Endothelial cell of umbilical vein (primary cell): ENCODE measurements around the gene THBS1.

Source experiments
- EZH2 ChIP-seq: IDR thresholded peaks from 2 replicates; pipeline ENCODE4 v1.6.1; 2012; ENCODE audit warnings: borderline replicate concordance, low read depth, mild to moderate bottlenecking, moderate library complexity, low read length, inconsistent platforms; ENCODE audit not compliant: severe bottlenecking
- TF ChIP-seq, protein P1 (sequence below), 2 donors: IDR thresholded peaks; 1 replicate in 1 of 2; 2 replicates in 1 of 2; pipeline ENCODE4 v1.5.1; 2011; ENCODE audit warnings: low read length in 2 of 2, mild to moderate bottlenecking in 2 of 2, moderate library complexity in 2 of 2, control low read depth in 1 of 2, inconsistent platforms in 1 of 2, low read depth in 1 of 2; ENCODE audit not compliant: insufficient read depth in 1 of 2; ENCODE audit errors: extremely low read depth in 1 of 2

DNA sequence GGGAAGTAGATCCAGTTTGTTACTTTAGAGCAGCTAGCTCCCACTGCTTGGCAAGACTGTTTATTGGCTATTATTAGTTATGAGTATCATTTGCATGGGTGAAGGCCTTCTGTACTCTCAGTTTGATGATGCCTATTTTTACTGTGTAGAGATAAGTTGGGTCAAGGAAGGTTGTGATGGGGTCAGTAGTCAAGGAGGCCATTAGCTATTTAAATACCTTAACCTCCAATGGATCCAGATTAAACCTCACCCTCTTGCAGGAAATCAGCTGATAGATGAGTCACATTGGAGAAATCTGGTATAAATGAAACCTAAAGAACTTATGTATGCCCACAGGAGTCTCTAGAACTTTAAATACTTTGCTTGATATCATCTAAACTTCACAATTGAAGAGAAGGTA is 45.0 kb downstream of the THBS1 start:
- TF ChIP-seq, protein P1, sequence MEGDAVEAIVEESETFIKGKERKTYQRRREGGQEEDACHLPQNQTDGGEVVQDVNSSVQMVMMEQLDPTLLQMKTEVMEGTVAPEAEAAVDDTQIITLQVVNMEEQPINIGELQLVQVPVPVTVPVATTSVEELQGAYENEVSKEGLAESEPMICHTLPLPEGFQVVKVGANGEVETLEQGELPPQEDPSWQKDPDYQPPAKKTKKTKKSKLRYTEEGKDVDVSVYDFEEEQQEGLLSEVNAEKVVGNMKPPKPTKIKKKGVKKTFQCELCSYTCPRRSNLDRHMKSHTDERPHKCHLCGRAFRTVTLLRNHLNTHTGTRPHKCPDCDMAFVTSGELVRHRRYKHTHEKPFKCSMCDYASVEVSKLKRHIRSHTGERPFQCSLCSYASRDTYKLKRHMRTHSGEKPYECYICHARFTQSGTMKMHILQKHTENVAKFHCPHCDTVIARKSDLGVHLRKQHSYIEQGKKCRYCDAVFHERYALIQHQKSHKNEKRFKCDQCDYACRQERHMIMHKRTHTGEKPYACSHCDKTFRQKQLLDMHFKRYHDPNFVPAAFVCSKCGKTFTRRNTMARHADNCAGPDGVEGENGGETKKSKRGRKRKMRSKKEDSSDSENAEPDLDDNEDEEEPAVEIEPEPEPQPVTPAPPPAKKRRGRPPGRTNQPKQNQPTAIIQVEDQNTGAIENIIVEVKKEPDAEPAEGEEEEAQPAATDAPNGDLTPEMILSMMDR (IDR thresholded peaks at IDR 0.05; ENCODE audit: extremely low read depth in 1 of 2, insufficient read depth in 1 of 2, low read depth in 1 of 2, low read length in 2 of 2), result no peak
- no peak for TF ChIP-seq EZH2
